Measurements from ENCODE around the gene GRP.

DNA sequence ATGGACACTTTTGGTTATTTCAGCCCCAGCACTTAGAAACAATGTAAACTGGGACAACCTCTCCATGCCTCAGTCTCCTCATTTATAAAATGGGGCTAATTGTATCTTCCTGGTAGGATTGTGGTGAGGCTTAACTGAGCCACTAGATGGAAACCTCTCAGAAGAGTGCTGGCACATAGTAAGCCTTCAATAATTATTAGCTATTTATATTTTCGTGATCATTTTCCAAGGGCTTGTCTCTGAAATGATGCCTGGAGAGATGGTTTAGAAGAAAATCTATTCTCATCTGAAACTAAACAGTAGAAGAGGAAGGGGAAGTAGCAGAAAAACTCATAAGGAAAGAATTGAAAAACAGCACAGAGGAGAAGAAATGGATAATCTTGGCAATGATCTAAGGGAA lies 46.5 kb downstream of the GRP start:
- TF ChIP-seq, protein P1, sequence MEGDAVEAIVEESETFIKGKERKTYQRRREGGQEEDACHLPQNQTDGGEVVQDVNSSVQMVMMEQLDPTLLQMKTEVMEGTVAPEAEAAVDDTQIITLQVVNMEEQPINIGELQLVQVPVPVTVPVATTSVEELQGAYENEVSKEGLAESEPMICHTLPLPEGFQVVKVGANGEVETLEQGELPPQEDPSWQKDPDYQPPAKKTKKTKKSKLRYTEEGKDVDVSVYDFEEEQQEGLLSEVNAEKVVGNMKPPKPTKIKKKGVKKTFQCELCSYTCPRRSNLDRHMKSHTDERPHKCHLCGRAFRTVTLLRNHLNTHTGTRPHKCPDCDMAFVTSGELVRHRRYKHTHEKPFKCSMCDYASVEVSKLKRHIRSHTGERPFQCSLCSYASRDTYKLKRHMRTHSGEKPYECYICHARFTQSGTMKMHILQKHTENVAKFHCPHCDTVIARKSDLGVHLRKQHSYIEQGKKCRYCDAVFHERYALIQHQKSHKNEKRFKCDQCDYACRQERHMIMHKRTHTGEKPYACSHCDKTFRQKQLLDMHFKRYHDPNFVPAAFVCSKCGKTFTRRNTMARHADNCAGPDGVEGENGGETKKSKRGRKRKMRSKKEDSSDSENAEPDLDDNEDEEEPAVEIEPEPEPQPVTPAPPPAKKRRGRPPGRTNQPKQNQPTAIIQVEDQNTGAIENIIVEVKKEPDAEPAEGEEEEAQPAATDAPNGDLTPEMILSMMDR (IDR thresholded peaks at IDR 0.05), result no peak
- no peak for TF ChIP-seq POLR2A (IDR thresholded peaks at IDR 0.05)
